ENCODE results near the gene GNAI3. TPM values are rescaled to one million over a fixed set of nuclear protein-coding genes. Genes with fewer than 3 reads are reported as not detected.

The GNAI3 gene
- total and polyA plus RNA-seq, 4 donors: 2.7 to 10.4 (median 6.5) TPM

GRCh38 chr1:109503935-109504334, 44.5 kb upstream of the GNAI3 start:
- Histone ChIP-seq H3K4me3 (no peak overlapping the region), H3K36me3 (ENCODE audit: control insufficient read depth in 4 of 4, insufficient read depth in 4 of 4, low read length in 4 of 4) (peaks cover 0 to 8% (median 2%) of the 10 kb centered on the region in 4 donors), H3K4me1 (ENCODE audit: control insufficient read depth in 5 of 5, insufficient read depth in 5 of 5, low read length in 5 of 5) (peaks cover 0 to 21% (median 0%) of the 10 kb centered on the region in 5 donors), H3K27ac (ENCODE audit: low read depth in 1 of 2, low read length in 1 of 2) (no peak overlapping the region), H3K9ac (ENCODE audit: insufficient read depth in 1 of 2, low read length in 2 of 2) (no peak overlapping the region), H3K9me3 (ENCODE audit: control insufficient read depth in 4 of 4, insufficient read depth in 3 of 4, low read length in 3 of 4) (no peaks in the 10 kb centered on the region), H3K27me3 (ENCODE audit: control insufficient read depth in 3 of 3, insufficient read depth in 3 of 3, low read length in 2 of 3) (no peaks in the 10 kb centered on the region)
- DNase-seq (no peak), ATAC-seq (ENCODE audit: insufficient read depth, low FRiP score) (no peak)
- no peak for TF ChIP-seq CTCF (IDR thresholded peaks at IDR 0.05; ENCODE audit: control extremely low read depth, extremely low read depth)
- WGBS, 2 donors: 54 to 74% methylated on average over 5 of the region's 5 CpGs

GRCh38 chr1:109504974-109505373, 43.4 kb upstream of the GNAI3 start:
- Histone ChIP-seq H3K27ac (ENCODE audit: low read depth in 1 of 2, low read length in 1 of 2) (no peak overlapping the region), H3K9me3 (ENCODE audit: control insufficient read depth in 4 of 4, insufficient read depth in 3 of 4, low read length in 3 of 4) (no peaks in the 10 kb centered on the region), H3K36me3 (ENCODE audit: control insufficient read depth in 4 of 4, insufficient read depth in 4 of 4, low read length in 4 of 4) (peaks cover 0 to 8% (median 2%) of the 10 kb centered on the region in 4 donors), H3K4me3 (no peak overlapping the region), H3K4me1 (ENCODE audit: control insufficient read depth in 5 of 5, insufficient read depth in 5 of 5, low read length in 5 of 5) (peaks cover 0 to 24% (median 2%) of the 10 kb centered on the region in 5 donors), H3K9ac (ENCODE audit: insufficient read depth in 1 of 2, low read length in 2 of 2) (no peak overlapping the region), H3K27me3 (ENCODE audit: control insufficient read depth in 3 of 3, insufficient read depth in 3 of 3, low read length in 2 of 3) (no peaks in the 10 kb centered on the region)
- WGBS, 2 donors: 89 to 94% methylated on average over 1 of the region's 1 CpG
- DNase-seq (no peak), ATAC-seq (ENCODE audit: insufficient read depth, low FRiP score) (no peak)
- no peak for TF ChIP-seq CTCF (IDR thresholded peaks at IDR 0.05; ENCODE audit: control extremely low read depth, extremely low read depth)

- Histone ChIP-seq H3K27ac (ENCODE audit: low read depth in 1 of 2, low read length in 1 of 2) (no peak overlapping the region), H3K36me3 (ENCODE audit: control insufficient read depth in 4 of 4, insufficient read depth in 4 of 4, low read length in 4 of 4) (peaks cover 0 to 4% (median 0%) of the 10 kb centered on the region in 4 donors), H3K9me3 (ENCODE audit: control insufficient read depth in 4 of 4, insufficient read depth in 3 of 4, low read length in 3 of 4) (no peaks in the 10 kb centered on the region), H3K4me1 (ENCODE audit: control insufficient read depth in 5 of 5, insufficient read depth in 5 of 5, low read length in 5 of 5) (peaks cover 0 to 19% (median 10%) of the 10 kb centered on the region in 5 donors), H3K27me3 (ENCODE audit: control insufficient read depth in 3 of 3, insufficient read depth in 3 of 3, low read length in 2 of 3) (no peaks in the 10 kb centered on the region), H3K9ac (ENCODE audit: insufficient read depth in 1 of 2, low read length in 2 of 2) (no peak overlapping the region), H3K4me3 (no peak overlapping the region)
- WGBS, 2 donors: 91 to 94% methylated on average over 25 of the region's 25 CpGs
- no peak for ATAC-seq (ENCODE audit: insufficient read depth, low FRiP score)
- no peak for TF ChIP-seq CTCF (IDR thresholded peaks at IDR 0.05; ENCODE audit: control extremely low read depth, extremely low read depth)
- no peak for DNase-seq
These were observed 40.2 kb upstream of the GNAI3 start for GRCh38 chr1:109508001-109508872.

All from lung (tissue), 12 donors.